BE2C (cell line): ENCODE data around the gene HIRIP3.

Source experiments
- DNase-seq: peaks from one replicate; pipeline ENCODE4 v3.0.0-alpha.2; 2020
- H3K27me3 ChIP-seq: fragments of 250-450 bp; sonication (Bioruptor Pico); 2 replicates; pipeline ENCODE4 v1.5.1; 2020; ENCODE audit warnings: mild to moderate bottlenecking
- H3K36me3 ChIP-seq: fragments of 250-450 bp; sonication (Bioruptor Pico); 2 replicates; pipeline ENCODE4 v1.5.1; 2020; ENCODE audit warnings: mild to moderate bottlenecking
- H3K4me1 ChIP-seq: fragments of 250-450 bp; sonication (Bioruptor Pico); 2 replicates; pipeline ENCODE4 v1.5.1; 2020
- H3K4me3 ChIP-seq: 2 replicates; pipeline ENCODE4 v1.5.1; 2011; ENCODE audit warnings: low read depth, low read length
- H3K9me3 ChIP-seq: fragments of 250-450 bp; sonication (Bioruptor Pico); 2 replicates; pipeline ENCODE4 v1.5.1; 2020
- TF ChIP-seq, protein P1 (sequence below): IDR thresholded peaks from 2 replicates; pipeline ENCODE4 v1.5.1; 2012; ENCODE audit warnings: mild to moderate bottlenecking, low read depth, low read length

Gene HIRIP3

DNA sequence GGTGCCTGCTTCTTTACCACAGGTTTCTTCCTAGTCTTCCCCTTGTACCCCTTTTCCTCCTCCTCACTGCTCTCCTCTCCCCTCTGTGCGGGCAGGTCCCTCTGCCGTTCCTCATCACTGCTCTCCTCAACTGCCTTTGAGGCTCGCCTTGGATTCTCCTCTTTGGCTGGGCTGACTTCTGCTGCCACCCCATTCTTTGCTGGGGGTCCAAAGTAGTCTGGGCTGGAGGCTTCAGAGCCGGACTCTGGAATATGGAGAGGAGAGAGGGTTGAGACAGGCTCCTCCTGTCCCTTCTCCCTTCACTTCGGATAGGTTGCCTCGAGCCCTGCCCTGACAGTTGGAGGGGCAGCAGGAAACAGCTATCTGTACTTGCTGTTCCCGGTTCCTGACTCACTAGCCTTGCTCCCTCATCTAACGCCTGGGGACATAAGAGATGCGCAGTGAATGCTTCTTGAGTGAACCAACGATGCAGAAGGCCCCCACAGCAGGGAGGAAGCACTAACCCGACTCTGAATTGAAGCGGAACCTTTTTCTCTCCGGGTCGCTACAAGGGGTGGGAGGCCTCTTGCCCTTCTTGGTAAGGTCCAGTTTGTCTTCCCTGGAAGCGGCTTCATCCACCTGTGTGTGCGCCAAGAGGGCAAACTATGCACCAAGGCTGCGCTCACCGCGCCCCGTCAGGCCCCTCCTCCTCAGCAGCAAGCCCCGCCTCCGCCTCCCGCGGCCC, 655 bp downstream of the HIRIP3 start:
- no peaks in the 10 kb centered on the region for H3K4me1 ChIP-seq
- H3K4me3 ChIP-seq: peak overlapping the region; percentile 94
- DNase-seq: peak; percentile 11
- no peaks in the 10 kb centered on the region for H3K27me3 ChIP-seq
- H3K9me3 ChIP-seq: no peaks in the 10 kb centered on the region
- peaks cover 32% of the 10 kb centered on the region for H3K36me3 ChIP-seq
- TF ChIP-seq, protein P1, sequence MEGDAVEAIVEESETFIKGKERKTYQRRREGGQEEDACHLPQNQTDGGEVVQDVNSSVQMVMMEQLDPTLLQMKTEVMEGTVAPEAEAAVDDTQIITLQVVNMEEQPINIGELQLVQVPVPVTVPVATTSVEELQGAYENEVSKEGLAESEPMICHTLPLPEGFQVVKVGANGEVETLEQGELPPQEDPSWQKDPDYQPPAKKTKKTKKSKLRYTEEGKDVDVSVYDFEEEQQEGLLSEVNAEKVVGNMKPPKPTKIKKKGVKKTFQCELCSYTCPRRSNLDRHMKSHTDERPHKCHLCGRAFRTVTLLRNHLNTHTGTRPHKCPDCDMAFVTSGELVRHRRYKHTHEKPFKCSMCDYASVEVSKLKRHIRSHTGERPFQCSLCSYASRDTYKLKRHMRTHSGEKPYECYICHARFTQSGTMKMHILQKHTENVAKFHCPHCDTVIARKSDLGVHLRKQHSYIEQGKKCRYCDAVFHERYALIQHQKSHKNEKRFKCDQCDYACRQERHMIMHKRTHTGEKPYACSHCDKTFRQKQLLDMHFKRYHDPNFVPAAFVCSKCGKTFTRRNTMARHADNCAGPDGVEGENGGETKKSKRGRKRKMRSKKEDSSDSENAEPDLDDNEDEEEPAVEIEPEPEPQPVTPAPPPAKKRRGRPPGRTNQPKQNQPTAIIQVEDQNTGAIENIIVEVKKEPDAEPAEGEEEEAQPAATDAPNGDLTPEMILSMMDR: no peak

DNA sequence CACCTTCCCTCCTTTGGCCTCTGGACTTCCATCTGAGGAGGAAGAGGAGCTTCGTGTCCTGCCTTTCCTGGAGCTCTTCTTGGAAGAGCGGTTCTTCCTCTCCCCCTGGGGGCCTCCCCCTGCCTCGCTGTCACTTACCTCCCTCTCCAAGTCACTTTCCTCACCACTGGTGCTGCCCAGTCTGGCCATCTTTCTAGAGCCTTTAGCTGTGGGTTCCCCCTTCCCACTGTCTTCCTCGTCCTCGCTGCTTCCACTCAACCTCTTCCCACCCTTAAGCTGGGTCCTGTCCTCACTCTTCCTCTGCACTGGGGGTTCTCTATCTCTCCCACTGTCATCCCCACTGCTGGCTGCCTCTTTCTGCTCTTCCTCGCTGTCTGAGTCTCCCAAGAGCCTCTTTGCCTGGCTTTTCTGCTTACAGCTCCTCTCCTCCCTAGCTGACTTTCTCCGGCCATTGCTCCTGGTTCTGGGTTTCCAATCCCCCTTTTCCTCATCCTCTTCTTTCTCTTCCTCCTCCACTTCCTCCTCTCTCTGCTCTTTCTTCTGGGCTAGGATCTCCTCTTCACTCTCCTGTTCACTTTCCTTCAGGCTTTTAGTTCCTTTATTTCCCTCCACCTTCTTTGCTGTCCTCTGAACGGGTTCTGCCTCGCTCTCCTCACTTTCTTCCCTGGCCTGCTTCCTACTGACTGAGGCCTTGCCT, 1.4 kb downstream of the HIRIP3 start:
- Histone ChIP-seq H3K27me3 (no peaks in the 10 kb centered on the region), H3K4me1 (no peaks in the 10 kb centered on the region), H3K4me3 (no peak overlapping the region), H3K36me3 (peaks cover 38% of the 10 kb centered on the region), H3K9me3 (no peaks in the 10 kb centered on the region)
- TF ChIP-seq, protein P1: no peak
- DNase-seq: peak; percentile 1

DNA sequence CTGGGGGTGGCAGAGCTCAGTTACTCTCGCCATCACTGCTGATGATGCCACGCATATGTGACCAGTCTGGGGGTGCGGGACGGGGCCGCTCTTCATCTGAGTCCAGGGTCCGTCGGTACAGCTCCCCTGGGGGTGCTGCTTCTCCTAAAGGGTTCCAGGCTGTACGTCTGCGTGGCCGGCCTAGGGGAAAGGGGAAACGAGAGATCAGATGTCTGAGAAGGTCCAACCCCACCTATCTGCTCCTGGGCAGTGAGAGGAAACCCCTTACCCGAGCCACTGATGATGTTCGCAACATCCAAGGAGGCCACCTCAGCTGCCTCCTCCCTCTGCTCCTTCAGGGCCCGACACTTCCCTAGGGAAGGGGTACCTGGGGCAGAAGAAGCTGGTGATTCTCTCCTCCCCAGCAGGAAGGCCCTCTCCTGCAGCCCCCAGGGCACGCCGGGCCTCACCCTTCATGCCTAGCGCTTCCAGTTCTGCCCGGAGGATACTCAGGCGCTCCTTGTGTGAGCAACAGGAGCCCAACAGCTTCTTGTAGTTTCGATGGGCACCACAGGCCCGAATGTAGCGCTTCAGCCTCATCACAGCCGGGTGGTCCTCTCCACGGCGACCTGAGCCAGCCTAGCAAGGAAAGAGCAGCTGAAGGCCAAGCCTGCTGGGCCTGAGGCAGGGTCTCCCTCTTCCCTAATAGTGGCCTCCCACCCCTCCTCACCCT, 2.1 kb downstream of the HIRIP3 start:
- TF ChIP-seq, protein P1: no peak
- no peaks in the 10 kb centered on the region for H3K4me1 ChIP-seq
- peaks cover 45% of the 10 kb centered on the region for H3K36me3 ChIP-seq
- no peaks in the 10 kb centered on the region for H3K9me3 ChIP-seq
- no peak for DNase-seq
- no peaks in the 10 kb centered on the region for H3K27me3 ChIP-seq
- H3K4me3 ChIP-seq: no peak overlapping the region

DNA sequence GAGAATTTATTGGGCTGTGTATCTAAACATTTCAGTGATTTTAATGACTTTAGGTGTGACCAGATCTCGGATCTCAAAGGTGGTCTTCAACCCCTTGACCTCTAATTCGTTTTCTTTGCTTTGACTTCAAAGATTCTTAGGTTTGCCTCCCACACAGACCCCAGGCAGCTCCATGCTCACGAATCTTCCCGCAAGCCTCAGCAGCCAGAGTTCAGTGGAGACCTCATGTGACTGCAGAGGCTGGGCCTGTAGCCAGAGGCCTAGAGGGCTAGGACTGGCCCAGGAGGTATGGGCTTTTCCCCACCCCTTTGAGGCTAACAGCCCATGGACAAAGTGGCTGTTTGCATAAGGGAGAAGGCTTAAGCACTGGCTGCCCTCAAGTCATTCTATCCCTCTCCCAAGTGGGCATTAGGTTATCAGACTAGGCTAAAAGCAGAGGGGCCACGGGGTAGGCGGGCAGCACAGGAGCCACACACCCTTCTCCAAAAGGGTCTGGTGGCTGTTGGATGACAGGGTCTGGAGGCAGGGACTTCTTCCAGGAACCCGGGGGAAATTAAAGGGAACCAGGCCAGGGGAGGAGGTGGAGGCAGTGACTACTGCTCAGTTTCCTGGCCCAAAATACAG, 3.0 kb downstream of the HIRIP3 start:
- TF ChIP-seq, protein P1: no peak
- H3K4me3 ChIP-seq: no peak overlapping the region
- no peaks in the 10 kb centered on the region for H3K27me3 ChIP-seq
- no peaks in the 10 kb centered on the region for H3K9me3 ChIP-seq
- peaks cover 47% of the 10 kb centered on the region for H3K36me3 ChIP-seq
- H3K4me1 ChIP-seq: no peaks in the 10 kb centered on the region
- no peak for DNase-seq

DNA sequence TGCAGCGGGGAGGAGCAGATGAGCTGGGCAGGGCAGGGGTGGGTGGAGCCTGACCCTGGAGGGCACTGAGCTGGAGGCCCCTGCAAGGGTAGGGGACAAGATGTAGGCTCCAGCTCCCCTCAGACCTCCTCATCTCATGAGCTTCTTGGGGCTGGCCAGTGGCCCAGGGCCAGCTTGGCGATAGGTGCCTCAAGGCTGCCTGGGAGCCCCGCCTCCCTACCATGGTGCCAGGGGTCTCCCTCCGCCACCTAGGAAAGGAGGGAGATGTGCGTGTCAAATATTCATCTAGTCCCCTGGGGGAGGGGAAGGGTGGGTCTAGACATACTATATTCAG, 3.9 kb downstream of the HIRIP3 start:
- no peaks in the 10 kb centered on the region for H3K9me3 ChIP-seq
- H3K36me3 ChIP-seq: peaks cover 57% of the 10 kb centered on the region
- no peaks in the 10 kb centered on the region for H3K4me1 ChIP-seq
- DNase-seq: no peak
- TF ChIP-seq, protein P1: no peak
- no peaks in the 10 kb centered on the region for H3K27me3 ChIP-seq
- no peak overlapping the region for H3K4me3 ChIP-seq
